Cardiac septum (tissue), 1 donor: ENCODE measurements around the gene SLC10A7. TPM values are rescaled to one million over a fixed set of nuclear protein-coding genes. Genes with fewer than 3 reads are reported as not detected.

Source experiments
- DNase-seq: peaks from one replicate; pipeline ENCODE4 v3.0.0-alpha.2; 2020; ENCODE audit warnings: low spot score
- intact Hi-C: fragments of 100-400 bp; cut with DNase I; formaldehyde crosslinking; loops from one replicate; pipeline ENCODE4 v1.14.0; 2022
- total RNA-seq: library from RNA; stranded (reverse); fragmentation: NEBNext Ultra II Directional; extraction: Animal tissue kit (Norgen Biotek cat#: 25700); gene quantifications from one replicate; pipeline ENCODE4 v1.2.1, GENCODE V29; 2021
- donor health status: DM: no; HTN: no; CAD: no.

SLC10A7 gene
- total RNA-seq, 1 donor from 2014 or later, result 5.0 TPM

DNA sequence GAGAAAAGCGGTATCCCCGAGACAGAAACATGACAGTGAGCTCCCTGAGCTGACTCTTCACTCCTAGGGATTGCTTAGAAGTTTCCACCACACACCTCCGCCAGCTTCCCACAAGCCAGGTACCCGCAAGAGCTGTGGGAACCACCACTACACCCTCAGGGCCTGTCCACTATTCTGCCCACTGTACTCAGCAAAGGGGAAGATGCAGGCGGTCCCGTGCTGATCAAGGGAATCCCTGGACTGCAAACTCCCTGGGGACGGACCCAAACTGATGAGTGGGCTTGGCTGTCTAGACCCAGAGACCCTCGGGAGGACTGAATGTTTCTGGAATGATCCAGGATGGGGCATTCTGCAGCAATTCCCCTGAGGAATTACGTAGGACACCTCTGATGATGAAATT lies 277.2 kb downstream of the SLC10A7 start:
- DNase-seq, result no peak
- intact Hi-C loops, result no loop called here

DNA sequence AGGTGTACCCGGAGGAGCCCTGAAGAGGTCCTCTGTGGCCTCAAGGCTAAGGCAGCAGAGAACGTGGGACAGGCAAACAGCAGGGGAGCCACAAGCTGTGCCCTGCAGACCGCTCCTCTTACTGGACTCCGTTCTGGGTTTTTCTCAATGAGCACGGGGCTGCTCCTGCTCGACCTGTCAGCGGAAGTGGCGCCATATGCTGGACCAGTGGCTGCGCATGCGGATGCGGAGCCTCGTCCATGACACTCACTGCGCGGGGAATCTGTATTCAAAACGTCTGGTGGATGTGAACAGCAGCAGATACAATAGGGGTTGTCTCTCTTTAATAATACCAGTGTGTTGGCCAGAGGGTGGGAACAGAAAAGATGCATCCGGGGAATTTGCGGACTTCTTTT lies 277.9 kb downstream of the SLC10A7 start:
- no peak for DNase-seq
- intact Hi-C loops, result no loop called here

DNA sequence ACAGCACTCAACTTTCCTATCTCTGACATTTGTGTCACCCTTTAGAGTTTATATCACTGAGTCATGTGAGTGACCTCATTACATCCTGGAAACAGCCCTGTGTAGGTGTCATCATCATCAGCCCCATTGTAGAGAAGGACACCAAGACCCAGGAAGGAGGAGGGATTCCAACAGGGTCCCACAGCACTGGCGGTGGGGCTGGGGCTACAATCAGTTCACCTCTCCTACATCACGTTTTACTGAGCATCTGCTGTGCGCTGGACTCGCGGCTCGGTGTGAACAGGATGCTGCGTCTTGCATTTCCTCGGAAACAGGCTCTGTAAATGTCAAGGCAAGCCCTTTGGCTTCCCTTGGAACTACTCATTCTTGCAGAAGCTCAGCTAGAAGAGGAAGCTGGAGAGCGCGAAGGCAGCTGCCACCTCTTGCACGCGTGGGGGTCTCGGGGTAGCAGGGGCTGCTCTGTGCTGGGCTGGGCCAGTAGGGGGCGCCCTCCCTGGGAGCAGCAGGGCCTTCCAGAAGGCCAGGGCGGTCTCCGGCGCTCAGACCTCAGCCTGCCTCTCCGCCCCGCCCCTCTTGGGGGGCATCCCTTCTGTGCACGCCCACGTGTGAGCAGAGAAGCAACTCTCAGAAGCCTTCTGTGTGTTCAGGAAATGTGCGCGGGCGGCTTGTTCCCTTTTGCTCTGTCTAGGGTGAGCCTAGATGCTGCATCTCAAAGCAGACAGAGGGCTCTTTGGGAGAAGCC lies 278.4 kb downstream of the SLC10A7 start:
- no peak for DNase-seq

DNA sequence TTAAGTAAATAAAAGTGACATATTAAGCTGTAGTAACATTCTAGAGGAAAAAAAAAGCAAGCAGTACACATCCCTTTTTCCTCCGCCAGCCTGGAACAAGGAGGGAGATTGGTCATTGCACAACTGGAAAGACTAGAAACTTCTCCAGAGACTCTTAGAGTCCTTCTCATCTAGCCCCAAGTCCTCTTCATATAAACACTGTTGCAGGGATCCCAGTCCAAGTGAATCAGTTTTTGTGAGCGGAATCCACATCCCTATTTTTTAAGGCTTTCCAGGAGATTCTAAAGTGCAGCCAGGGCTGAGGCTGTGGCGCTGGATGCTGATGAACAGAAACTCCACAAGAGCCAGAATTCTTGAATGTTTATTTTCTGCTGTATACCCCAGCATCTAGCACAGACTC lies 283.6 kb downstream of the SLC10A7 start:
- intact Hi-C loops, result loop anchor here (10.0 kb wide), 1 partner anchor 143 kb away; no protein-coding TSS in a partner anchor
- no peak for DNase-seq

More for the DNA sequence above, 278.4 kb downstream of the SLC10A7 start:
- intact Hi-C loops, result no loop called here

DNA sequence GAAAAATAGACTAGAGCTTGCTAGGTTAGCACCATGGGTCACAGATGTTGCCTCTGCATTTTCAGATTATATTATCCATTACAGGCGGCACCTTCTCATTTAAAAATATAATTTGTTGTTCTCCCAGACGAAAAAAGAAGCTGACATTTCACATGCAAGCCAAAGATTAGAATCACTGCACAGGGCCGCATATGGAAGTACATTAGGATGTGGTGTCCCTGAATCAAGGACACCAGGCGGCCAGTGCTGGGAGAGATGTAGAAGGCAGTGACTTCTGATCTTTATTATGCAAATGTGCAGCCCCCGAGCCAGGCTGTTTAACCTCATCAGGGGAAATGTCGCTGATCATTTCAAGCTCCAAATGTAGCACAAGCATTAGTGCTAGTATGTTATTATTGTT lies 284.6 kb downstream of the SLC10A7 start:
- DNase-seq, result no peak
- intact Hi-C loops, result loop anchor here (10.0 kb wide), 1 partner anchor 142 kb away; no protein-coding TSS in a partner anchor

DNA sequence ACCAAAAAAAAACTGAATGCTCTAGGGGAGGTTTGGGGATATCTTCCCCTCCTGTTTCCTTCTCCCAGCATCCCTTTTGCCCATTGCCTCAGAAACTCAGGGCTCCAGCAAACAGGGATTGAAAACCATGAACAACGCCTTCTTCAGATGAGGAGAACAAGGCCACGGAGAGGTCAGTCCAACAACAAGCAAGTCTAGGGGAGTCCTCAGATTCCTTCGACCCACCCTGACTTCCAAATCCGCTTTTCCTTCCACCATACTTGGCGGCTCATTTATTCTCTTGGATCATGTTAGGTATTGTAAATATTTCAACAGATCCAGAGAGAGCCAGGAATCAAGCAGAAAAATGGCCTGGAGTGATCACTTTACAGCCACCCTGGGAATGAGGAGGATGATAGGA lies 285.5 kb downstream of the SLC10A7 start:
- no peak for DNase-seq
- intact Hi-C loops, result loop anchor here (10.0 kb wide), 1 partner anchor 141 kb away; no protein-coding TSS in a partner anchor

DNA sequence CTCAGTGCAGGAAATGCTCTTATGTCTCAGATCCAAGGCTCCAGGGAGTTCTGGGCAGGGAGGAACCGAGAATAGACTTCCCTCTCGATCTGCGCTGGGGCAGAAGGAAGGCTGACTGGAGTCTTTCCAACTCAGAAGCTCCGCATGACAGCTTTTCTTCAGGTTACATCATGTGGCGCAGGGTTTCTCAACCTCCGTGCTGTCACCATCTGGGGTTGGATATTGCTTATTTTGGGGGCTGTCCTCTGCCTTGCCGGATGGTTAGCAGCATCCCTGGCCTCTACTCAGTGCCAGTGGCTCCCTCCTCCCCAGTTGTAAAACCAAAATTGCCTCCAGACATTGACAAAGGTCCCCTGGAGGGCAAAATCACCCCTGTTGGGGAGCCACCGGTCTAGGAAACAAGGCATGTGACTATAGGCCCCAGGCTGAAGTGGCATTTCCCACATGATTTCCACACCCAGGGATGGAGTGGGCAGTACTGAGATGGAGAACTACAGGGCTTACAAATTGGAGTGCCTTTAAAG lies 286.0 kb downstream of the SLC10A7 start:
- intact Hi-C loops, result loop anchor here (10.0 kb wide), 1 partner anchor 141 kb away; no protein-coding TSS in a partner anchor
- no peak for DNase-seq

DNA sequence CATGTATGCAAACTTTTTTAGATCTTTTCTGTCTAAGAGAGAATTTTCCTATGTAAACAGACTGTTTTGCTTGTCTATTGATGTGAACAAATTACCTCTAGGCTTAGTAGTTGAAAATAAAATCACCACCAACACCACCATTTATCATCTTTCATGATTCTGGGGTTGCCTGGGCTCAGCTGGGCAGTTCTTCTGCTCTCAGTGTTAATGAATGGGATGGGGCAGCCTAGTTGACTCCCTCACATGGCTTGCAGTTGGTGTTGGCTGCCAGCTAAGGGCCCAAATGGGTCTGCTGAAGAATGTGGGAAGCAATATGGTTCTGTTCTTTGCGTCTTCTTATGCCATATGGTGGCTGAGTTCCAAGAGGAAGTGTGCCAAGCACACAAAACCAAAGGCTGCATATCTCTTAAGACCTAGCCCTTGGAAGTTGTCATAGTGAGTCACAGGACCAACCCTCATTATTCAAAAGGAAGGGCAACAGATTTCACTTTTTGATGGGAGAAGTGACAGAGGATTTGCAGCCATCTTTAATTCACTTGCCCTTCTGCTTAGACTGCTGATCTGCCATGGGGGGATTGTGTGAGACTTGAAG lies 289.5 kb downstream of the SLC10A7 start:
- intact Hi-C loops, result loop anchor here (10.0 kb wide), 1 partner anchor 137 kb away; no protein-coding TSS in a partner anchor
- no peak for DNase-seq

DNA sequence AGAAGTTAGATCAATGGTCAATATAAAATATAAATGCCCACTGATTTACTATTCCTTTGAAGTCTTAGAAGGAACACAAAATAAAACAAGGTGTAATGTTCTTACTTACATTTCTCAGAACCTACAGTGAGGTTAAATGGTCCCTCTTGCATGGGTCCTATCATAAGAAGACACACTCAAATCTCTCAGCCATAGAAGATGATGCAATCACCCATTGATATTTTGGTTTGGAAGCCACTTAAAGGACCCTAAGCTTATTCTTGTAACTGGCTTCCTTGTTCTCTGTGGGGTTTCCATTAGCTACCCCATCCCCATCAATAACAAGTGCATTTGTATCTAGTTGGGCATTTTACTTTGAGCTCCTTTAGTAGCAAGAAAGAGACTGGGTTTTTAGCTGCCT lies 292.3 kb downstream of the SLC10A7 start:
- intact Hi-C loops, result no loop called here

DNA sequence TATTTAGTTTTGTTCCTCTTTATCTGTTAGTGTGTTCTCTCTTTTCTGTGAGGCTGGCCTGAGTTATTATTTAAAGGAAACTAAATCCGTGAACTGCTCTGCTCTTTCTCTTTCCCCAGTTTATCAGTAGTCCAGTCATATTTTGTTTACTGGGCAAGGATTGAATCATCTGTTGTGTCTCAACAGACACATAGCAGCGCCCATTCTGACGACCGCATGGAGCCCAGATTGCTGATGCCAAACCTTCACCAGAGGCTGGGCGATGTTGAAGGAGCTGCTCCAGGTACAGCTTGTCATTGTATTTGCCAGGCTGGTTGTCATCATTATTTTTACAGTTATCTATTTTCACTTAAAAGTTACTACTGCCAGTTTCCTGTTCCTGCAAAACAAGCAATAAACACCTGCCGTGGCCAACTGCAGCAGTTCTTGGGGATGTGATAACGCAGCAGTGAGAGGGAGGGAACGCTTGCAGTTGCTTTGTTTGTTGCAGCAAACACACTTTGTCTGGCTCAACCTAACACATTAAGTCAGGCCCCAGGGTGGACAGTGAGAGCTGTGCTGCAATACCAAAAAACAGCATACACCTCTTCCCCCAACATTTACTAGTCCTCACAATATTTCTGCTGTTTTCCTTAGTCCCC lies 297.3 kb downstream of the SLC10A7 start:
- intact Hi-C loops, result no loop called here
- DNase-seq, result no peak

More for the DNA sequence above, 292.3 kb downstream of the SLC10A7 start:
- no peak for DNase-seq

DNA sequence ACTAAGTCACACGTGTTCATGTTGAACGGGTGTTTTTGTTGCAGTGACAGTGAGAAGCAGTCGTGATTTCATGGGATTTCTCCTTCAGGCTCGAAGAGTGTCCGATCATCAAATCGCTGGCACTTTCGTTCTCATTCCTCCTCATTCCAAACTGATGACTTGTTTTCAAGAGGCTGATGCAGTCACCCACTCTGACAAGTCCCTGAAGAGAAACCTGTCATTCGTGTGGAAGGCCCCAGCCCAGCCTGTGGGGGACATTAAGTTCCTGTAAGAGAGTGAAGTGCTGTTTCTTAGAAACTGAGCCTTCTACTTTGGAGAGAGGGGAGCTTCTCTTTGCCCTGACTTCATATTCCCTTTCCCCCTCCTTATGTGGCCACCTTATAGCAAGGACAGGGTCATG lies 299.4 kb downstream of the SLC10A7 start:
- intact Hi-C loops, result no loop called here
- DNase-seq, result no peak

DNA sequence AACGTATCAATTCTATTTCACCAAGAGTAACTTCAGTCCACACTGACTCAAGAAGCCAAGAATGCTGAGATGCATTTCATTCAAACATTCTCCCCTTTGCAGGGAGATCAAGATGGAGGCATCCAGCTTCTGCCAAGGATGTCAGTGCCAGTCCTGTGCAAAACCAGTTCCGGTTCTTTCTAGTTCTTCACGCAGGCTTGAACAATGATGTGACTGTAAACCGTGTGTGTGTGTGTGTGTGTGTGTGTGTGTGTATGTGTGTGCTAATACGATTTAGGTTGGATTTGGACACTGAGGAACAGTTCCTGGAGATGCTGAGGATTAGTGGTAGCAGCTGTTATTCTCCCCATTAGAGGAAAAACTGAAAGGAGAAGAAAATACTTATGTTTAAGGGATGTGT lies 307.5 kb downstream of the SLC10A7 start, which contains the start of gene REELD1:
REELD1 (plus strand) TSS at position 301 of the 400 bp plus-strand sequence. CDS start 2,415 bp downstream, outside the sequence.
- no peak for DNase-seq
- intact Hi-C loops, result no loop called here

DNA sequence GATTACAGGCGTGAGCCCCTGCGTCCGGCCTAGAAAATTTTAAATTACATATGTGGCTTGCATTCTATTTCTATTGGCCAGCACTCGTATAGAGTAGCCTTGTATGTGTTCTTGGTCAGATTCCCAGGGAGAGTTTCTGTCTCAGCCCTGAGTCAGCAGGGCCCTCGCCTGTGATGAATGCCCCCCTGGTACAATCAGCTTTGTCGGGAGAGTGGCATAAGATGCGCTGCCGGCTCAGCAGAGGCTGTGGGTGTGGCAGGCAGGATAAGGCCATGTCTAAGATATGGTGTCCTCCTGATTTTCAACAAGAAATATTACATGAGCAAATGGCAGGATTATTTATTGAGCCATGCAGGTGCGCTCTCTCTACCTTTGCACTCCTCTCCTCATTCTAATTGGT lies 309.0 kb downstream of the SLC10A7 start:
- DNase-seq, result no peak
- intact Hi-C loops, result no loop called here

DNA sequence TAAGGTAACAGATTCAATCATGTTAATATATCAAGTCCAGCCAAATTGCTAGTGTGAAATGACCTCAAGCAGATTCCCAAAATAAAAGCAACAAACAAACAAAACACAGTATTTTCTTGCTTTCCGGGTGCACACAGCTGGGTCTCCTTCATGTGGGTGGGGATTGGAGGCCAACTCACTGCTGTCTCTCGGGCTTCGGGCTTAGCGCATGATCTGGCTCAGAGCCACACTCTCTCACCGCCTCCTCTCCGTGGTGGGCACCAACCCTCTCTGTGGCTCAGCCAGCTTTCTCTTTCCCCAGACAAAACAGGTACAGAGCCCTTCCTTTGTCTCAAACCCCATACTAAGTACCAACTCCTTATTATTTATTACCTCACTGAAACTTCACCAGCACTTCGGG lies 310.3 kb downstream of the SLC10A7 start:
- no peak for DNase-seq
- intact Hi-C loops, result no loop called here

DNA sequence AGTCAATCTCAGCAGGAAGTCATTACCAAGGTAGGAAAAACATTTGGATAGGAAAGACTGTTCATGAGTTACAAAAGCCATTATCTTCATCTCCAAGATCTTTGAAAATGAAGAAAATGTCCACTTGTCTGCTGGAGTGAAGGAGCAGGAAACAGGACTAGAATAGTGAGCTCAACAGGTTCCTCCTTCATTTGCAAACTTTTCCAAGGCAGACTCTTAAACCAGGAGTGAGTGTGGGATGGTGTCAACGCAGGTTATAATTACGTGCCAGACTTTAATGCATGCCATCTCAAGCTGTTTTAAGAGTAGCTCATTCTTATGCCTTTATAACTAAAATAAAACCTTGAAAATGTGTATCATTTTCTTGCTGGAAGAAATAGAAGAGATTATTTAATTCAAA lies 310.9 kb downstream of the SLC10A7 start:
- DNase-seq, result no peak
- intact Hi-C loops, result no loop called here

DNA sequence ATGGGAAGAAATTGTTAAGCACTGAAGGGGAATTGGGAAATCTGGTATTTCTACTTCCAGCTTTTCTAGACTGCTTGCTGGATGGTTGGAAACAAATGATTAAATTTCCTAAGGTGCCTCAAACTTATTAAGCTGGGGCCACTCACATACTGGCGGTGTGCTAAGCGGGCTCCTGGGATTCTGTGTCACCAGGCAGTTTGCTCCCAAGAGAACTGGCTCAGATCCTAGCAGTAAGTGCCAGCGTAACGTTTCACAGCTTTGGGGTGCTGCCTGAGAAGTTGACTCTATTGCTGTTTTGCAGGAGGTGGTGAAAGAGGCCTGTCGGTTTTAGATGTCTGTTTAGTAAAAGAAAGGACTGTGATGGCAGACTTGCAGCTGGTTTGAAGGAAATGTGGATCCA lies 314.3 kb downstream of the SLC10A7 start:
- intact Hi-C loops, result no loop called here
- DNase-seq, result no peak
